GM10847 (cell line): ENCODE measurements around the gene EGFL8.
A peak's percentile ranks its signal among the peaks of the same experiment; 100 is the strongest.

ENCODE experiments used
- POLR2A ChIP-seq: IDR thresholded peaks from 2 replicates; pipeline ENCODE4 v1.6.1; 2011; ENCODE audit not compliant: insufficient read length; ENCODE audit errors: extremely low read depth

EGFL8 gene

GRCh38 chr6:32194825-32195651 lies 30.6 kb downstream of the EGFL8 start:
- peak; percentile 48 for TF ChIP-seq POLR2A

- no peak for TF ChIP-seq POLR2A
Observed at GRCh38 chr6:32195652-32195901, 31.2 kb downstream of the EGFL8 start.

- peak; percentile 88 for TF ChIP-seq POLR2A
Observed at GRCh38 chr6:32195902-32196681, 31.7 kb downstream of the EGFL8 start.

- TF ChIP-seq POLR2A, result no peak
Observed at GRCh38 chr6:32196682-32197616, 32.6 kb downstream of the EGFL8 start.

GRCh38 chr6:32198345-32198696 lies 33.9 kb downstream of the EGFL8 start:
- TF ChIP-seq POLR2A, result no peak

GRCh38 chr6:32198866-32199265 lies 34.5 kb downstream of the EGFL8 start:
- TF ChIP-seq POLR2A, result no peak

- no peak for TF ChIP-seq POLR2A
Observed at GRCh38 chr6:32200711-32201475, 36.5 kb downstream of the EGFL8 start.

GRCh38 chr6:32202186-32202585 lies 37.8 kb downstream of the EGFL8 start:
- TF ChIP-seq POLR2A, result no peak

GRCh38 chr6:32203426-32204267 lies 39.3 kb downstream of the EGFL8 start:
- TF ChIP-seq POLR2A, result no peak

- no peak for TF ChIP-seq POLR2A
Observed at GRCh38 chr6:32204268-32204715, 39.9 kb downstream of the EGFL8 start.

GRCh38 chr6:32208996-32209395 lies 44.6 kb downstream of the EGFL8 start:
- no peak for TF ChIP-seq POLR2A

- TF ChIP-seq POLR2A, result no peak
Observed at GRCh38 chr6:32210191-32210601, 45.8 kb downstream of the EGFL8 start.

- no peak for TF ChIP-seq POLR2A
Observed at GRCh38 chr6:32212076-32212760, 47.8 kb downstream of the EGFL8 start.

- no peak for TF ChIP-seq POLR2A
Observed at GRCh38 chr6:32213649-32214048, 49.3 kb downstream of the EGFL8 start.

- TF ChIP-seq POLR2A, result no peak
Observed at GRCh38 chr6:32214126-32214525, 49.7 kb downstream of the EGFL8 start.
